ENCODE measurements around the gene PSD2.

Gene PSD2

GRCh38 chr5:139828207-139828895, 32.7 kb downstream of the PSD2 start:
- H3K4me3 ChIP-seq (ENCODE audit: low read depth, low read length): no peak overlapping the region
- DNase-seq (ENCODE audit: low read depth): no peak

DNA sequence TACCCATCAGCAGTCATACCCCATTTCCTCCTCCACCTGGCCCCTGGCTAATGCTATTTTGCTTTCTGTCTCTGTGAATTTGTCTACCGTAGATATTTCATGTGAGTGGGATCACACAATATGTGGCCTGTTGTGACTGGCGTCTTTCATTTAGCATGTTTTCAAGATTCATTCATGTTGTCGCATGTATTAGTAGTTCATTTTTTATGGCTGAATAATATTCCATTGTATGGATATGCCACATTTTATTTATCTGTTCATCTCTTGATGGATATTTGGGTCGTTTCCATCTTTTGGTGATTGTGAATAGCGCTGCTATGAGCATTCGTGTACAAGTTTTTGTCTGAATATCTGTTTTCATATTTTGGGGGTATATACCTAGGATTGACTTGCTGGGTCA, 33.9 kb downstream of the PSD2 start:
- no peak for DNase-seq (ENCODE audit: low read depth)
- H3K4me3 ChIP-seq (ENCODE audit: low read depth, low read length): no peak overlapping the region

- H3K4me3 ChIP-seq (ENCODE audit: low read depth, low read length): no peak overlapping the region
- DNase-seq (ENCODE audit: low read depth): no peak
Measured at GRCh38 chr5:139831624-139832023, 36.0 kb downstream of the PSD2 start.

DNA sequence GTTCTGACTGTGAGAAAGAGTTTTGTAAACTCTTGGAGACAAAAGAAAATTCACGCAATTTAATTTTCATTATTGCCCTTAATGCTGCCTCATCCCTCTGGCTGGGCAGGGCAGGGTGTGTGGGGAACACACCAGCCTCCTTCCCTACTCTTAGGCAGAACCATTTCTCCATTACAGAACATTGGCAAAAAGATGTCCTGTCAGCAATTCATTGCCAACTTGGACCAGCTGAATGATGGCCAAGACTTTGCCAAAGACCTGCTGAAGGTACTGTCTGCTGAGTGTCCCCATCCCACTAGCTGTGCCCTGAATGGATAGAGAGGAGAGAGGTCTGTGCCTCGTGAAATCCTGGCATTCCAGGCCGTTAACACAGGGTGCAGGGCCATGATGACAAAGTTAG, 37.9 kb downstream of the PSD2 start:
- no peak overlapping the region for H3K4me3 ChIP-seq (ENCODE audit: low read depth, low read length)
- no peak for DNase-seq (ENCODE audit: low read depth)

- no peak overlapping the region for H3K4me3 ChIP-seq (ENCODE audit: low read depth, low read length)
- no peak for DNase-seq (ENCODE audit: low read depth)
Measured at GRCh38 chr5:139835656-139836055, 40.0 kb downstream of the PSD2 start.

DNA sequence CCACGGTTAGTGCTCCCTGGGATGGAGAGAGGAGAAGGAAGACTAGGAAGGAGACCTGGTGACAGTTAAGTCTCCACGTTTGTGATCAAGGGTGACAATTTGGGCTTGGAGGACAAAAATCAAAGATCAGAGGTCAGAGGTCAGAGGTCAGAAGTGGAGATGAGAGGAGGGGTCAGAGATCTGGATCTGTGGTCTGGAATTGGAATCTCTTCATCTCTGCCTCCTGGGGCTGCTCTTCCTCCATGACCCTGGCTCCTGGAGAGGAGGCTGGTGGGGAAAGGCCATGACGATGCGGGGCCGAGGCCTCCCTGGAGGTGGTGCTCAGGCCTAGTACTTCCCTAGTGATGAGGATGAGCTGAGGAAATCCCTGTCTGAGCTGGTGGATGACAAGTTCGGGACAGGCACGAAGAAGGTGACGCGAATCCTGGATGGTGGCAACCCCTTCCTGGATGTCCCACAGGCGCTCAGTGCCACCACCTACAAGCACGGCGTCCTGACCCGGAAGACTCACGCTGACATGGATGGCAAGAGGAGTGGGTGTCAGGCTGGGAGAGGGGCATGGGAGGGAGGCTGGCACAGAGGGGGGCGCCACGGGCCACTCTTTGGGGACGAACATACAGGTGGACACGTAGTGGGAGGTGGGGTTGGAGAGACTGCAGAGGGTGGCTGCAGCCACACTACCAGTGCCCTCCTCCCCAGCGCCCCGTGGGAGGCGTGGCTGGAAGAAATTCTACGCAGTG, 41.0 kb downstream of the PSD2 start:
- no peak for DNase-seq (ENCODE audit: low read depth)
- H3K4me3 ChIP-seq (ENCODE audit: low read depth, low read length): no peak overlapping the region

- H3K4me3 ChIP-seq (ENCODE audit: low read depth, low read length): no peak overlapping the region
- DNase-seq (ENCODE audit: low read depth): no peak
Measured at GRCh38 chr5:139837711-139838380, 42.2 kb downstream of the PSD2 start.

- no peak for DNase-seq (ENCODE audit: low read depth)
- no peak overlapping the region for H3K4me3 ChIP-seq (ENCODE audit: low read depth, low read length)
Measured at GRCh38 chr5:139838381-139839197, 43.0 kb downstream of the PSD2 start.

GRCh38 chr5:139839232-139839815, 43.7 kb downstream of the PSD2 start:
- H3K4me3 ChIP-seq (ENCODE audit: low read depth, low read length): no peak overlapping the region
- DNase-seq (ENCODE audit: low read depth): no peak

DNA sequence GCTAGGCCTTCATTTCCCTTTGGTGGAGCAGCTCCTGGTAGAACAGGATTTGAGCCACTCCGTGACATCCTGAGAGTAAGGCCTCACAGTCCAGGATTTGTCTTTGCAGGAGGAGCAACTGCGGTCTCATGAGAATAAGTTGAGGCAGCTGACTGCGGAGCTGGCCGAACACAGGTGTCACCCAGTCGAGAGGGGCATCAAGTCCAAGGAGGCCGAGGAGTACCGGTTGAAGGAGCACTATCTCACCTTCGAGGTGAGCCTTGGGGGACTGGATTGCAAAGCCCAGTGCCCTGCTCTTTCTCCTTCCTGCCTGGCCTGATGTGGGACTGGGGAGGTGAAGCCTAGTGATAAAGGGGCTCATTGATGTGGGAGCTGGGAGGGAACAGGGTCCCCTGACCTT, 44.3 kb downstream of the PSD2 start:
- DNase-seq (ENCODE audit: low read depth): no peak
- no peak overlapping the region for H3K4me3 ChIP-seq (ENCODE audit: low read depth, low read length)

DNA sequence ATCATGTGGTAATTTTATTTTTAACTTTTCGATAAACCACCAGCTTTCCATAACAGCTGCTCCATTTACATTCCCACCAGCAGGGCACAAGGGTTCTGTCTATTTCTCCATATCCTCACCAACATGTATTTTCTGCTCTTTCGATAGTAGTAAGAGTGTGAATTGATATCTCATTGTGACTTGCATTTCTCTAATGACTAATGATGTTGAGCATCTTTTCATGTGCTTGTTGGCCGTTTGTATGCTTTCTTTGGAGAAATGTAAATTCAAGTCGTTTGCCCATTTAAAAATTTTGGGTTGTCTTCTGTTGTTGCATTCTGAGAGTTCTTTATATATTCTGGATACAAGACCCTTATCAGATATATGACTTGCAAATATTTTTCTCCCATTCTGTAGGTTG, 45.9 kb downstream of the PSD2 start:
- H3K4me3 ChIP-seq (ENCODE audit: low read depth, low read length): no peak overlapping the region
- no peak for DNase-seq (ENCODE audit: low read depth)

GRCh38 chr5:139842321-139842720, 46.7 kb downstream of the PSD2 start:
- H3K4me3 ChIP-seq (ENCODE audit: low read depth, low read length): no peak overlapping the region
- DNase-seq (ENCODE audit: low read depth): no peak

GRCh38 chr5:139843991-139844390, 48.4 kb downstream of the PSD2 start:
- DNase-seq (ENCODE audit: low read depth): no peak
- no peak overlapping the region for H3K4me3 ChIP-seq (ENCODE audit: low read depth, low read length)

DNA sequence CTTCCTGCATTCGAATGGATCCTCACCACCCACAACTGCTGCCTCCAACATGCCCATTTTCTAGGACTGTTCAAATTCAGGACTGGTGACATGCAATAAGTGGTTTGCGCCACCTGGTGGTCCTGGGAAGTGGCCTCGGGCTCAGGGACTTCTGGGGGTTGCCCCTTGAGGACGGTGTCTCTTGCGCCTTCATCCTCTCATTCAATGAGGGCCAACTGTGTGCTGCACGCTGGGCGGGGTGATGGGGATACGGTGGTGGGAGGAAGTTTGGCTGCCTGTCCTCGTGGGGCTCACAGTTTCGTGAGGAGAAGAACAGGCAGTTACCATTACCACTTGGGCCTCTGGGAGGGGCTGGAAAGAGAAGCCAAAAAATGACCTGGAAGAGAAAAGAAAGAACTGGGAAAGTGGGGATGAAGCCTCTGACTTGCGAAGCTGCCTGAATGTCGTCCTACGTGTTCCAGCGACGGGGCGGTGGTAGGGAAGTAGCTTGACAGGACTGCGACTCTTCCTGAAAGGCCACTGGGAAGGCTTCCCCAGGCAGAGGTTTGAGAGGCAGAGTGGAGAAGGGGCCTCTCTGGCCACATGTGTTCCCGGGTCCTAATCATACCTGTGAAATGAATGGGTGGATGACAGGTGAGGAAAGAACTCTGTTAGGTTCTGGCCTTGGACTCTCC, 49.0 kb downstream of the PSD2 start:
- DNase-seq (ENCODE audit: low read depth): peak; percentile 19
- H3K4me3 ChIP-seq (ENCODE audit: low read depth, low read length): no peak overlapping the region

DNA sequence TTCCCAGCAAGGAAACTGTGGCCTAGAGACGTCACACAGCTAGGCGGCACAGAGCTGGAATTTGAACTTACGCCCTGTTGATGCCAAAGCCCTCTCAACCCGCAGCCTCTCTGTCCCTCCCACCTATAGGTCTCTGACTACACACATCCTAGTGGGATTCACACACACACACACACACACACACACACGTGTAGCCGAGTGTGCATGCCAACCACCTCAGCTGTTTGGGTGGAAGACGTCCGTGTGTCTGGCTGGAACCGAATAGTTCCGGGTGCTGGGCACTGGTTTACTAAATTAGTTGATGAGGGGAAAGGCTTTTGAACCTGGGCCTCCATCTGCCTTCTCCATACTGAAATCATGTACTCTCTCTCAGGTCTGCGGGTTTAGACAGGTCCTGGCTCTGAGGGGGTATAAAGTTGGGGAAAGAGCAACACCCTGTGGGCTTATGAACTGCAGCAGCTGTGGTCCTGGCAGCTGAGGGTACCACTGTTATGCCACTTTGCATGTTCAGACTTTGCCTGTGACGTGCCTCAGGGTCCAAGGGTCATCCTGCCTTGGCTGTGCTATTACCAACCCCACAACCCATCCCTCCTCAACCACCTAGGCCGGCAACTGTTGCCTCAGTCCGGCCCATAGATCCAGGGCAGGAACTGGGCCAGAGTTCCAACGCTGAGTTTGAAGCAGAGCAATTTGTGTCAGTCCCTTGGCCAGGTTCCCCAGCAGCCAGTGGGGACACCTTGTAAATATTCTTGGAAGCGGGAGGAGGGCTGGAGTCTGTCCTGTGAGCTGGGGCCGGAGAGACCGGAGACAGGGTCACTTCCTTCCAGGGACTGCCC, 50.5 kb downstream of the PSD2 start:
- no peak for DNase-seq (ENCODE audit: low read depth)
- no peak overlapping the region for H3K4me3 ChIP-seq (ENCODE audit: low read depth, low read length)

DNA sequence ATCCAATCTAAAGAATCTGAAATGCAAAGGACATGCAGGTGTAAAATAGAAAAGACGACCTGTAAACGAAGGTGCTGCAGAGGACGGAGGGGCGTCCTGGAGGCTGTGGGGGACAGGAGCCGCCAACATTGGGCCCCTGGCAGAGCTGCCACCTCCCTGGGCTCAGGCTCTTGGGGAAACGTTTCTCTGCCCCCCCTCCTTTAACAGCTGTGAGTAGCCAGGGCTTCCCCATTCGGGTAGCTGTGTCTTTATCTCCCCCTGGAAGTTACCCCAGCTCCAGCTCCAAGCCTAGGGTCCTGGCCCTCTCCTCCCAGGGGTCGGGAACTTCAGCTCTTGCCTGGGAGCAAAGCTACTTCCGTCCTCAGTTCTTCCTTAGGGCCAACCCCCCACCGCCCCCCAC, 51.5 kb downstream of the PSD2 start:
- no peak overlapping the region for H3K4me3 ChIP-seq (ENCODE audit: low read depth, low read length)
- DNase-seq (ENCODE audit: low read depth): no peak

GRCh38 chr5:139847790-139848507, 52.3 kb downstream of the PSD2 start:
- no peak for DNase-seq (ENCODE audit: low read depth)
- peak overlapping the region; percentile 40 for H3K4me3 ChIP-seq (ENCODE audit: low read depth, low read length)
